GM19351 (cell line): ENCODE data around the gene APLNR.
"Not testable (repeated sequence)": the region's sequence is repeated elsewhere in the genome, so short reads cannot be mapped to it uniquely, and the experiment has no call there.

Experiments
- ATAC-seq: cut with Tn5 transposase; IDR thresholded peaks from one replicate; pipeline ENCODE4 v1.9.1; 2021; ENCODE audit warnings: mild to moderate bottlenecking, moderate library complexity; ENCODE audit not compliant: unreplicated experiment

APLNR gene

GRCh38 chr11:57237204-57237681, at the start of gene APLNR:
TSS of gene APLNR (minus strand) at chr11:57237250. CDS start at chr11:57237004, 246 bp downstream.
- no peak for ATAC-seq

DNA sequence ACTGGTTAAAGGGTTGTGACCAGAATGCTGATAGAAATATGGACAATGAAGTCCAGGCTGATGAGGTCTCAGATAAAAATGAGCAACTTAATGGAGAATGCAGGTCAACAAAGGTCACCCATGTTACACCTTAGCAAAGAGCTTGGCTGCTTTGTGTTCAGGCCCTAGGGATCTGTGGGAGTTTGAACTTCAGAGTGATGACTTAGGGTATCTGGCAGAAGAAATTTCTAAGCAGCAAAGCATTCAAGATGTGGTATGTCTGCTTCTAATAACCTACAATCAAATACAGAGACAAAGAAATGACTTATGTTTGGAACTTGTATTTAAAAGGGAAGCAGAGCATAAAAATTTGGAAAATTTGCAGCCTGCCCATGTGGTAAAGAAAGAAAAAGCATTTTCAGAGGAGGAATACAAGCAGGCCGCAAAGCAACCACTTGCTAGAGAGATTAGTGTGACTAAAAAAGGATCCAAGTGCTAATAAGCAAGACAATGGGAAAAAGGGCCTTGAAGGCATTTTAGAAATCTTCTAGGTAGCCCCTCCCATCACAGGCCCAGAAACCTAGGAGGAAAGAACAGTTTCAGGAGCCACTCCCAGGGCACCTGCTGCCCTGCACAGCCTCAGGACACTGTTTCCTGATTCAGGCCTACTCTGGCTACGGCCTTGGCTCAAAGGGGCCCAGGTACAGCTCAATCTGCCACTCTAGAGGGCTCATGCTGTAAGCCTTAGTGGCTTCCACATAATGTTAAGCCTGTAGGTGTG, 46.4 kb upstream of the APLNR start:
- no peak for ATAC-seq

DNA sequence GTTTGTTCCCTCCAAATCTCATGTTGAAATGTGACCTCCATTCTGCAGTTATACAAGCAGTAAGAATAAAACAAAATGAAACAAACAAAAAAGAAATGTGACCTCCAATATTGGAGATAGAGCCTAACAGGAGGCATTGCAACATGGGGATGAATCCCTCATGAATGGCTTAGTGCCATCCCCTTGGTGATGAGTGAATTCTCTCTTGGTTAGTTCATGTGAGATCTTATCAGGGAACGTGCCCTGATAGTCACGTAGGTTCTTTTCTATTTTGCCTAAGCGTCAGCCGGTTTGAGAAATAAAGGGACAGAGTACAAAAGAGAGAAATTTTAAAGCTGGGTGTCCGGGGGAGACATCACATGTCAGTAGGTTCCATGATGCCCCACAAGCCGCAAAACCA, 44.5 kb upstream of the APLNR start:
- ATAC-seq: not testable (repeated sequence)

DNA sequence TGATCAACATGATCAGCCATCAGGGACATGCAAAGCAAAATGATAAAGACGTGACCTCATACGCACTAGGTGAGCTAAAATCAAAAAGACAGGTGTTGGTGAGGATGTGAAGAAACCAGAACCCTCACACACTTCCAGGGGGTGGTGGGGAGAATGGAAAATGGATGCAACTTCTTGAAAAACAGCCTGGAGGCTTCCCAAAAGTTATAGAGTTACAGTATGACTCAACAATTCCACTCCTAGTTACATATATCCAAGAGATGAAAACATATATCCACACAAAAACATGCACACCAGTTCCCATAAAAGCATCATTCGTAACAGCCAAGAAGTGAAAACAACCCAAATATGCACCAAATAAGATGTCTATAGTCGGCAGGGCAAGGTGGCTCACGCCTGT, 42.1 kb upstream of the APLNR start:
- ATAC-seq: no peak

- ATAC-seq: no peak
These were observed 41.7 kb upstream of the APLNR start for GRCh38 chr11:57278721-57279095.

GRCh38 chr11:57277845-57278720, 41.0 kb upstream of the APLNR start:
- ATAC-seq: peak; percentile 87

DNA sequence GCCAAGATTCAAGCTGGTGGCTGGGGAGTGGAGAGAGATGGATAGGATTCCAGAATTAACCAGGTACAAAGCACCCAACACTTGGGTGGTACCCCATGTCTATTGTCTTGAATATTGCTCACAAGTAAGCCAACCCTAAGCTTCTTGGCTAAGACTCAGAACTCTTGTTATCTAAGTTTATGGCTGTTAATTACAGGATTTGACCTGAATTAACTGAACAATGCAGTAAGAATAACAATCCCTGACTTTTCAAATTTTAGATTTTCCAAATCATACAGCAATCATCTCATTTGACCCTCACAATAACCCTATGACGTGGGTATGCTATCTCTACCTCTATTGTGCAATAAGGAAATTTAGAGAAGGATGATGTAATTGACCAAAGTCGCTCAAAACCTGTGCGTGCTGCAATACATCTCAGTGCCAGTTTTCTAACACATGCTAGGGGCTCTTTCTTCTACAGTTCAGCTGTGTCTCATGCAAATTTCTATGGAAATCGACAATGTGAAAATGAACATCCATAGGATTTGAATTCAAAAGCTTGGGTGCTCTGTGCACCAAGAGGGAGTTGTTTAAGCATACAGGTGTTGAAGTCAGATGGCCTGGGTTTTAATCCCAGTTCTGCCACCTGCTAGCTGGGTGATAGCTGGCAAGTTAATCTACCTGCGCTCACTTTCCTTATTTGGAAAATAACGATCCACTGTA, 40.1 kb upstream of the APLNR start:
- no peak for ATAC-seq

GRCh38 chr11:57276169-57276970, 39.3 kb upstream of the APLNR start:
- no peak for ATAC-seq

DNA sequence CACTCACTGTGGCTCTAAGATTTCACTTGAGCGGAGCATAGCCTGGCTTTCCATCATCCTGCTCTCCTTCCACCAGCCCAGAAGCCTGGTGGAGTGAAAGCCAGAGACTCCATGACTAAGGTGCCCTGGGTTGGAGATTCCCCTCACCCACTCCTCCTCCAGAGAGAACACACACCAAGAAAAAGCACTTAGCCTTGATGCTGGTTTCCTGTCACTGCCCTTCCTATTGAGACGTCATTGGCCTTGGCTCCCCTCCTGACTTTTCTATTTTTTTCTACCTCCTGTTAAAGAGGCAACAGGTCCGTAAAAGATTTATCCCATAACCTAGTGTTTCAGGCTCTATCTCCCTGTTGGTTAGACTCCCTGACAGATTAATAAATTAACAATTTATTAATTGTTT, 38.5 kb upstream of the APLNR start:
- no peak for ATAC-seq

GRCh38 chr11:57274904-57275498, 38.0 kb upstream of the APLNR start:
- no peak for ATAC-seq

- no peak for ATAC-seq
These were observed 36.5 kb upstream of the APLNR start for GRCh38 chr11:57273448-57274058.

- ATAC-seq: no peak
These were observed 32.5 kb upstream of the APLNR start for GRCh38 chr11:57269571-57270021.

GRCh38 chr11:57266157-57266556, 29.1 kb upstream of the APLNR start:
- no peak for ATAC-seq

- ATAC-seq: no peak
These were observed 26.3 kb upstream of the APLNR start for GRCh38 chr11:57263351-57263750.

DNA sequence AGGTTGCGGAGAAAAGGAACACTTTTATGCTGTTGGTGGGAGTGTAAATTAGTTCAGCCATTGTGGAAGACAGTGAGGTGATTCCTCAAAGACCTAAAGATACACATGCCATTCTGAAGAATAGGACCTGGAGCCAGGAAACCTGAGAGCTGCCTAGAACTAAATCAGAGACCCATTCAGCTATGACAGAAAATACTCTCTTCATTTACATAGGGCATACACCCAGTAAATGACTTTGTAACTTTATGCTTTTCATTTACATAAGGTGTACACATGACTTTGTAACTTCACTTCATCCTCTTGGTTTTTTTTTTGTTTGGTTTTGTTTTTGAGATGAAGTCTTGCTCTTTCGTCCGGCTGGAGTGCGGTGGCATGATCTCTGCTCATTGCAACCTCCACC, 25.1 kb upstream of the APLNR start:
- no peak for ATAC-seq

DNA sequence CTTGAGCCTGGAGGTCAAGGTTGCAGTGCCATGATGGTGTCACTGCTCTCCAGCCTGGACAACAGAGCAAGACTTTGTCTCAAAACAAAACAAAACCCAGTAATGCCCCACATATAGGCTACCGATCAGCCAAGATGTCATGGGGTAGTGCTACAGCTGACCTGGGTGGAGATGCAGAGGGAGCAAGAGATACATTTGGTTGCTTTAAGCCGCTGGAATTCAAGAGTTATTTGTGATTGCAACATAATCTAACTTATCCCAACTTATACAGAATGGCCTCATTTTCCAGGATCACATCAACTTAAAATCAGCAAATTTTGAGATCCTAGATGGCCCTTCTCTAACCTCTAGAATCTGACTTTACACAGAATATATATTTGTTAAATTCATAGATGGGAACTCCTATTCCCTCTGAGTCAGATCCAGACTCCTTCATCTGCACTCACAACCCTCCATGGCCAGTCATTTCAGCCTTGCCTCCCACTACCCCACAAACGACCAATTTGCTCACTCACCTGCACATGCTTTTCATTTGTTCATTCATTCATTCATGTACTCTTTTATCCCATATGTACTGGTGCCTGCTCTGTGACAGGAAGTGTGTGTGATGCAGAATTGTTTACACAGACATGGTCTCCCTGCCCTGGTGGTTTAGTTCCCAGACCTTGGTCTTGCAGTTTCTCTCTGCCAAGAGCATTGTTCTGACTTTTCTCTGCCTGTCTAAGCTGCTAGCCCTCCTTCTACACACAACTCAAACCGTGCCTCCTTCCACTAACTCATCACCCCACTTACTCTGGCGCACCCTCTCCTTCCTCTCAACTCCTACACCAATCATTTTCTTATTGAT, 24.1 kb upstream of the APLNR start:
- peak; percentile 49 for ATAC-seq

GRCh38 chr11:57256119-57256518, 19.1 kb upstream of the APLNR start:
- ATAC-seq: no peak

- no peak for ATAC-seq
These were observed 18.6 kb upstream of the APLNR start for GRCh38 chr11:57255618-57256017.

- no peak for ATAC-seq
These were observed 17.6 kb upstream of the APLNR start for GRCh38 chr11:57254631-57255030.
